Measurements from ENCODE around the gene ZC3H4. TPM values are rescaled to one million over a fixed set of nuclear protein-coding genes. Genes with fewer than 3 reads are reported as not detected.

Gene ZC3H4
- total and polyA plus RNA-seq, 2 donors (not counting 3 experiments of a cell fraction or from before 2014, with no cell fraction given) = 6.2 to 63.9 TPM

- Histone ChIP-seq H3K27ac (ENCODE audit: insufficient read depth, low read depth, low read length) (no peak overlapping the region), H3K4me1 (ENCODE audit: control insufficient read depth, extremely low read depth, insufficient read depth, low read length) (peaks cover 47% of the 10 kb centered on the region), H3K9me3 (replicated peaks; ENCODE audit: control insufficient read depth, insufficient read depth, low read length) (no peaks in the 10 kb centered on the region), H3K9ac (replicated peaks; ENCODE audit: extremely low read depth, insufficient read depth, low read length) (no peak overlapping the region), H4K20me1 (replicated peaks; ENCODE audit: control insufficient read depth, extremely low read depth, insufficient read depth, low read length) (no peaks in the 10 kb centered on the region), H3K9me1 (replicated peaks; ENCODE audit: control insufficient read depth, extremely low read depth, insufficient read depth, low read length) (no peaks in the 10 kb centered on the region), H3K4me3 (replicated peaks in 1 of 3; ENCODE audit: insufficient read depth in 1 of 3, low read depth in 1 of 3, low read length in 3 of 3) (no peak overlapping the region), H3K79me2 (ENCODE audit: control insufficient read depth, insufficient read depth, low read length) (peaks cover 48% of the 10 kb centered on the region), H2AFZ (ENCODE audit: low read depth, low read length) (no peak overlapping the region), H3K36me3 (ENCODE audit: control insufficient read depth in 2 of 2, extremely low read depth in 1 of 2, insufficient read depth in 2 of 2, low read length in 2 of 2) (peaks cover 5 to 34% of the 10 kb centered on the region in 2 experiments), H3K4me2 (ENCODE audit: insufficient read depth, low read length) (no peak overlapping the region), H3K27me3 (ENCODE audit: control insufficient read depth in 2 of 2, insufficient read depth in 2 of 2, low read length in 2 of 2) (no peaks in the 10 kb centered on the region)
- no peak for TF ChIP-seq POLR2A (IDR thresholded peaks at IDR 0.05; ENCODE audit: low read depth, low read length)
- POLR2A ChIA-PET = interaction anchor here (1.0 kb wide), 1 partner anchor 71 kb away, joined by 4 read pairs; no protein-coding TSS in a partner anchor
- no peak for FAIRE-seq
- no peak for DNase-seq (ENCODE audit: low read depth, low spot score)
- intact Hi-C loops (cut with micrococcal nuclease) (loop anchor here (5.0 kb wide), 1 partner anchor 37 kb away; no protein-coding TSS in a partner anchor), dilution Hi-C loops (cut with MboI; ENCODE audit: extremely low pct_ligation_motif_present, low sequenced_read_pairs) (loop anchor here (10.0 kb wide), 1 partner anchor 60 kb away; no protein-coding TSS in a partner anchor)
- BruUV-seq (replicated peaks) = no TSS peak
- CTCF ChIA-PET = interaction anchor here (0.7 to 5.9 kb wide), 2 partner anchors 55 to 89 kb away, joined by 4 to 69 read pairs; no protein-coding TSS in a partner anchor
Measured at GRCh38 chr19:47155148-47155547, 41.6 kb upstream of the ZC3H4 start.

GRCh38 chr19:47153266-47153665 is 39.7 kb upstream of the ZC3H4 start:
- dilution Hi-C loops (cut with MboI; ENCODE audit: extremely low pct_ligation_motif_present, low sequenced_read_pairs) (loop anchor here (10.0 kb wide), 1 partner anchor 62 kb away; no protein-coding TSS in a partner anchor), intact Hi-C loops (cut with micrococcal nuclease) (no loop called here)
- H4K20me1 ChIP-seq (replicated peaks; ENCODE audit: control insufficient read depth, extremely low read depth, insufficient read depth, low read length) = no peaks in the 10 kb centered on the region
- TF ChIP-seq JUN (IDR thresholded peaks at IDR 0.05; ENCODE audit: borderline replicate concordance, insufficient read depth, insufficient read length, low read depth) (no peak), MYC (IDR thresholded peaks at IDR 0.05; ENCODE audit: low read depth, low read length) (no peak), GATA2 (IDR thresholded peaks at IDR 0.05; ENCODE audit: insufficient read depth, insufficient read length, low read depth, low read length) (no peak), FOS (IDR thresholded peaks at IDR 0.05; ENCODE audit: borderline replicate concordance, insufficient read depth, low read length) (no peak), CTCF (IDR thresholded peaks at IDR 0.05; ENCODE audit: extremely low read depth in 1 of 2, insufficient read depth in 1 of 2, low read depth in 1 of 2, low read length in 2 of 2) (no peak), POLR2AphosphoS5 (IDR thresholded peaks at IDR 0.05; ENCODE audit: insufficient read depth, low read depth, low read length) (no peak), POLR2A (IDR thresholded peaks at IDR 0.05; ENCODE audit: low read depth, low read length) (no peak), EZH2 (IDR thresholded peaks at IDR 0.05; ENCODE audit: borderline replicate concordance, low read depth, low read length, severe bottlenecking) (no peak), MAX (IDR thresholded peaks at IDR 0.05; ENCODE audit: insufficient read depth, insufficient read length) (no peak)
- no peak overlapping the region for H2AFZ ChIP-seq (ENCODE audit: low read depth, low read length)
- peaks cover 34% of the 10 kb centered on the region for H3K4me1 ChIP-seq (ENCODE audit: control insufficient read depth, extremely low read depth, insufficient read depth, low read length)
- FAIRE-seq = no peak
- no peak overlapping the region for H3K27ac ChIP-seq (ENCODE audit: insufficient read depth, low read depth, low read length)
- H3K36me3 ChIP-seq (ENCODE audit: control insufficient read depth in 2 of 2, extremely low read depth in 1 of 2, insufficient read depth in 2 of 2, low read length in 2 of 2) = peaks cover 5 to 32% of the 10 kb centered on the region in 2 experiments
- ChIA-PET CTCF (interaction anchor here (5.9 kb wide), 1 partner anchor 91 kb away, joined by 69 read pairs; no protein-coding TSS in a partner anchor), POLR2A (interaction anchor here (0.8 kb wide), 1 partner anchor 72 kb away, joined by 4 read pairs; no protein-coding TSS in a partner anchor)
- BruUV-seq (replicated peaks) = no TSS peak
- H3K9me1 ChIP-seq (replicated peaks; ENCODE audit: control insufficient read depth, extremely low read depth, insufficient read depth, low read length) = no peaks in the 10 kb centered on the region
- no peaks in the 10 kb centered on the region for H3K9me3 ChIP-seq (replicated peaks; ENCODE audit: control insufficient read depth, insufficient read depth, low read length)
- H3K4me3 ChIP-seq (replicated peaks in 1 of 3; ENCODE audit: insufficient read depth in 1 of 3, low read depth in 1 of 3, low read length in 3 of 3) = no peak overlapping the region
- no peak for DNase-seq (ENCODE audit: low read depth, low spot score)
- no peaks in the 10 kb centered on the region for H3K27me3 ChIP-seq (ENCODE audit: control insufficient read depth in 2 of 2, insufficient read depth in 2 of 2, low read length in 2 of 2)
- H3K4me2 ChIP-seq (ENCODE audit: insufficient read depth, low read length) = no peak overlapping the region
- no peak overlapping the region for H3K9ac ChIP-seq (replicated peaks; ENCODE audit: extremely low read depth, insufficient read depth, low read length)
- H3K79me2 ChIP-seq (ENCODE audit: control insufficient read depth, insufficient read depth, low read length) = peaks cover 47% of the 10 kb centered on the region
